ENCODE measurements around the gene OCA2. TPM values are rescaled to one million over a fixed set of nuclear protein-coding genes. Genes with fewer than 3 reads are reported as not detected.

Gene OCA2
- total and polyA plus RNA-seq, 11 donors: 0.04 to 0.10 (median 0.07) TPM; not detected in 8

GRCh38 chr15:27808182-27808581 lies 290.9 kb downstream of the OCA2 start:
- ATAC-seq (no peak), DNase-seq (no peak)
- intact Hi-C loops (cut with DNase I): loop anchor here in 1 of 10 donors (10.0 kb wide), 1 partner anchor 283 kb away; no protein-coding TSS in a partner anchor
- Histone ChIP-seq H3K4me3 (no peak overlapping the region), H3K27me3 (no peaks in the 10 kb centered on the region), H3K36me3 (no peaks in the 10 kb centered on the region), H3K27ac (no peak overlapping the region), H3K9me3 (peaks cover 0 to 16% (median 0%) of the 10 kb centered on the region in 12 donors), H3K4me1 (no peaks in the 10 kb centered on the region)
- 72 to 75% (median 73%) methylated on average over 9 of the region's 9 CpGs for WGBS, 4 donors
- TF ChIP-seq POLR2A (IDR thresholded peaks at IDR 0.05) (no peak), CTCF (IDR thresholded peaks at IDR 0.05) (no peak)

- no peaks in the 10 kb centered on the region for H3K36me3 ChIP-seq
- no peaks in the 10 kb centered on the region for H3K4me1 ChIP-seq
- no peak for DNase-seq
- H3K4me3 ChIP-seq: no peak overlapping the region
- WGBS, 4 donors: 81 to 93% (median 86%) methylated on average over 7 of the region's 7 CpGs
- H3K27me3 ChIP-seq: no peaks in the 10 kb centered on the region
- no peak for TF ChIP-seq POLR2A (IDR thresholded peaks at IDR 0.05)
- no peak for TF ChIP-seq CTCF (IDR thresholded peaks at IDR 0.05)
- H3K9me3 ChIP-seq: peaks cover 0 to 16% (median 0%) of the 10 kb centered on the region in 12 donors
- intact Hi-C loops (cut with DNase I): loop anchor here in 1 of 10 donors (10.0 kb wide), 1 partner anchor 283 kb away; no protein-coding TSS in a partner anchor
- ATAC-seq: no peak
- H3K27ac ChIP-seq: no peak overlapping the region
Observed at GRCh38 chr15:27807335-27807734, 291.8 kb downstream of the OCA2 start.

- 84 to 94% (median 92%) methylated on average over 21 of the region's 21 CpGs for WGBS, 4 donors
- Histone ChIP-seq H3K27me3 (no peaks in the 10 kb centered on the region), H3K27ac (no peak overlapping the region), H3K4me1 (no peaks in the 10 kb centered on the region), H3K36me3 (no peaks in the 10 kb centered on the region), H3K9me3 (peaks cover 0 to 16% (median 0%) of the 10 kb centered on the region in 12 donors), H3K4me3 (no peak overlapping the region)
- TF ChIP-seq POLR2A (IDR thresholded peaks at IDR 0.05): no peak
- TF ChIP-seq CTCF (IDR thresholded peaks at IDR 0.05): no peak
- ATAC-seq: no peak
- intact Hi-C loops (cut with DNase I): loop anchor here in 1 of 10 donors (10.0 kb wide), 1 partner anchor 282 kb away; no protein-coding TSS in a partner anchor
- no peak for DNase-seq
Observed at GRCh38 chr15:27806396-27806795, 292.7 kb downstream of the OCA2 start.

GRCh38 chr15:27805261-27806220 lies 293.6 kb downstream of the OCA2 start:
- Histone ChIP-seq H3K27ac (no peak overlapping the region), H3K4me3 (no peak overlapping the region), H3K4me1 (no peaks in the 10 kb centered on the region), H3K27me3 (no peaks in the 10 kb centered on the region), H3K9me3 (peaks cover 0 to 16% (median 0%) of the 10 kb centered on the region in 12 donors), H3K36me3 (no peaks in the 10 kb centered on the region)
- TF ChIP-seq POLR2A (IDR thresholded peaks at IDR 0.05): no peak
- TF ChIP-seq CTCF (IDR thresholded peaks at IDR 0.05): no peak
- ATAC-seq: no peak
- intact Hi-C loops (cut with DNase I): loop anchor here in 1 of 10 donors (10.0 kb wide), 1 partner anchor 281 kb away; no protein-coding TSS in a partner anchor
- DNase-seq: no peak
- 91 to 95% (median 93%) methylated on average over 37 to 54 of the region's 54 CpGs for WGBS, 4 donors

Data from heart left ventricle (tissue), 16 donors.